Trophoblast cell (in vitro differentiated cells and primary cell): ENCODE measurements around the gene NUP88. TPM values are rescaled to one million over a fixed set of nuclear protein-coding genes. Genes with fewer than 3 reads are reported as not detected.

Experiments used
- DNase-seq, 2 donors: peaks; one replicate each; pipeline ENCODE4 v3.0.0-alpha.2; 2016
- H2AFZ ChIP-seq: 2 replicates; pipeline ENCODE4 v1.6.1; 2013; ENCODE audit warnings: low read length, moderate library complexity, mild to moderate bottlenecking; ENCODE audit not compliant: insufficient read depth, poor library complexity
- H2AK5ac ChIP-seq: 2 replicates; pipeline ENCODE4 v1.6.1; 2013; ENCODE audit warnings: mild to moderate bottlenecking, low read length
- H2BK120ac ChIP-seq: 2 replicates; pipeline ENCODE4 v1.6.1; 2013; ENCODE audit warnings: low read length, mild to moderate bottlenecking, moderate library complexity; ENCODE audit not compliant: insufficient read depth, poor library complexity
- H2BK12ac ChIP-seq: 2 replicates; pipeline ENCODE4 v1.6.1; 2013; ENCODE audit warnings: mild to moderate bottlenecking, low read length, moderate library complexity
- H2BK5ac ChIP-seq: 2 replicates; pipeline ENCODE4 v1.6.1; 2013; ENCODE audit warnings: low read length, low read depth, moderate library complexity, mild to moderate bottlenecking; ENCODE audit not compliant: poor library complexity
- H3K14ac ChIP-seq: 2 replicates; pipeline ENCODE4 v1.6.1; 2013; ENCODE audit warnings: mild to moderate bottlenecking, low read length
- H3K18ac ChIP-seq: 2 replicates; pipeline ENCODE4 v1.6.1; 2013; ENCODE audit warnings: mild to moderate bottlenecking, low read length
- H3K23ac ChIP-seq: 2 replicates; pipeline ENCODE4 v1.6.1; 2013; ENCODE audit warnings: low read length
- H3K27ac ChIP-seq: 2 replicates; pipeline ENCODE4 v1.5.1; 2013; ENCODE audit warnings: low read depth, mild to moderate bottlenecking, inconsistent platforms, low read length, moderate library complexity
- H3K27me3 ChIP-seq: 2 replicates; pipeline ENCODE4 v1.6.1; 2013; ENCODE audit warnings: inconsistent platforms, mild to moderate bottlenecking, low read length, moderate library complexity; ENCODE audit not compliant: insufficient read depth
- H3K36me3 ChIP-seq, 2 experiments: 1 replicate in 1 of 2; 2 replicates in 1 of 2; pipeline ENCODE4 v1.6.1; 2013; ENCODE audit warnings: low read length in 2 of 2, mild to moderate bottlenecking in 2 of 2, moderate library complexity in 1 of 2; ENCODE audit not compliant: insufficient read depth in 2 of 2, control insufficient read depth in 1 of 2
- H3K4ac ChIP-seq: 2 replicates; pipeline ENCODE4 v1.6.1; 2013; ENCODE audit warnings: low read depth, mild to moderate bottlenecking, low read length, moderate library complexity
- H3K4me1 ChIP-seq, 2 experiments: 1 replicate in 1 of 2; 2 replicates in 1 of 2; pipeline ENCODE4 v1.6.1; 2013; ENCODE audit warnings: low read length in 2 of 2, mild to moderate bottlenecking in 2 of 2, moderate library complexity in 1 of 2; ENCODE audit not compliant: insufficient read depth in 2 of 2, control insufficient read depth in 1 of 2
- H3K4me2 ChIP-seq: 2 replicates; pipeline ENCODE4 v1.6.1; 2013; ENCODE audit warnings: inconsistent platforms, mild to moderate bottlenecking, low read length, moderate library complexity
- H3K4me3 ChIP-seq: 2 replicates; pipeline ENCODE4 v1.5.1; 2013; ENCODE audit warnings: mild to moderate bottlenecking, low read depth, low read length, inconsistent platforms
- H3K79me1 ChIP-seq: one replicate; pipeline ENCODE4 v1.6.1; 2013; ENCODE audit warnings: low read length
- H3K79me2 ChIP-seq: 2 replicates; pipeline ENCODE4 v1.6.1; 2013; ENCODE audit warnings: low read length, mild to moderate bottlenecking; ENCODE audit not compliant: control insufficient read depth, insufficient read depth, poor library complexity
- H3K9ac ChIP-seq: 2 replicates; pipeline ENCODE4 v1.6.1; 2013; ENCODE audit warnings: mild to moderate bottlenecking, low read length
- H3K9me3 ChIP-seq: 2 replicates; pipeline ENCODE4 v1.6.1; 2013; ENCODE audit warnings: low read depth, mild to moderate bottlenecking, control low read depth, inconsistent platforms, low read length; ENCODE audit not compliant: insufficient read depth
- H4K12ac ChIP-seq: 2 replicates; pipeline ENCODE4 v1.6.1; 2013; ENCODE audit warnings: low read depth, mild to moderate bottlenecking, low read length, moderate library complexity
- H4K8ac ChIP-seq: 2 replicates; pipeline ENCODE4 v1.6.1; 2013; ENCODE audit warnings: low read depth, mild to moderate bottlenecking, low read length, moderate library complexity
- H4K91ac ChIP-seq: one replicate; pipeline ENCODE4 v1.6.1; 2013; ENCODE audit warnings: low read depth, mild to moderate bottlenecking, low read length, moderate library complexity
- WGBS: extraction: QIAGEN DNeasy Blood & Tissue Kit; methylation state at CpG from one replicate; pipeline ENCODE4 v1.1.7; 2013; ENCODE audit warnings: missing lambda C conversion rate; ENCODE audit not compliant: insufficient read length, insufficient coverage; ENCODE audit errors: extremely low coverage; 5-methylcytosine and 5-hydroxymethylcytosine counted together
- polyA plus RNA-seq: library from polyadenylated mRNA; stranded (reverse); fragments of 200-250 nt; gene quantifications from 2 replicates; pipeline ENCODE4 v1.2.3, GENCODE V29; 2013

NUP88 gene
- 56.8 and 60.8 TPM in 2 replicates for polyA plus RNA-seq

DNA sequence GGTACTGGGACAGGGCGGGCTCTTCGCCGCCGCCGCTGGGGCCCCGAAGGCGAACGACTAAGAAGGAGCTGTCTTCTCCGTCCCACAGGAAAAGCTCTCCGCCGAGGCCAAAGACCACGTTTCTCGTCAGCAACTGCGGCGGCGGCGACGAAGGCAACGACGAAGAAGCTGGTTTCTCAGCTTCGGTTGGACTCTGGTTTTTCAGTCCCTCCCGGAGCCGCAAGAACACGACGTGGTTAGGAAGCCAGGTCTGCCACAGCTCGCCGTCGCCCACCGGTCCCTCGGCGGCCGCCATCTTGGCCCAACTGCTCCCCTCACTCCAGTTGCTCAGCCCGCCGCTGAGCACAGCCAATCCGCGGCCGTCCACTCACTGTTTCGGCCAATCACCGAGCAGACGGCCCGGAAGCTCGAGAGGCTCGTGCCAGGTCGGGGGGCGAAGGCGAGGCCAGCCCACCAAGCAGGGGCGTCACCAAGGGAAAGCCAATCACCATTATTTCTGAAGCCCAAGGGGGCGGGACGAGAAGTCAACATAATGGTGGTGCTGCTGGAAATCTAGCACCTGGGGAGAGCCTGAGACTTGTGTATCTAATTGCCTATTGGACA lies at the start of gene NUP88:
Gene NUP88, minus strand, starts transcription at position 307 of the 603 bp plus-strand sequence. Its CDS starts 12 bp downstream, at position 295.
- Histone ChIP-seq H3K4me3 (peak within 1 kb of the TSS; percentile 89), H3K36me3 (peaks cover 21 to 32% of the 10 kb centered on the region in 2 experiments), H3K18ac (peak within 1 kb of the TSS; percentile 98), H3K23ac (no peak within 1 kb of the TSS), H3K4me2 (peak within 1 kb of the TSS; percentile 97), H3K79me2 (peaks cover 20% of the 10 kb centered on the region), H3K27me3 (no peaks in the 10 kb centered on the region), H3K14ac (peak within 1 kb of the TSS; percentile 95), H3K79me1 (peaks cover 9% of the 10 kb centered on the region), H3K9ac (peak within 1 kb of the TSS; percentile 82), H3K4me1 (peaks cover 2 to 7% of the 10 kb centered on the region in 2 experiments), H2BK12ac (peak within 1 kb of the TSS; percentile 45), H3K9me3 (no peaks in the 10 kb centered on the region), H2BK120ac (peak within 1 kb of the TSS; percentile 54), H2BK5ac (peak within 1 kb of the TSS; percentile 92), H2AK5ac (peak within 1 kb of the TSS; percentile 84), H4K12ac (peak within 1 kb of the TSS; percentile 91), H3K27ac (peak within 1 kb of the TSS; percentile 55), H3K4ac (peak within 1 kb of the TSS; percentile 97), H4K91ac (peak within 1 kb of the TSS; percentile 85), H4K8ac (peak within 1 kb of the TSS; percentile 93), H2AFZ (peak within 1 kb of the TSS; percentile 95)
- DNase-seq = peak; percentile 87 to 94
- no CpG with 5 or more reads among the region's 49 CpGs for WGBS

DNA sequence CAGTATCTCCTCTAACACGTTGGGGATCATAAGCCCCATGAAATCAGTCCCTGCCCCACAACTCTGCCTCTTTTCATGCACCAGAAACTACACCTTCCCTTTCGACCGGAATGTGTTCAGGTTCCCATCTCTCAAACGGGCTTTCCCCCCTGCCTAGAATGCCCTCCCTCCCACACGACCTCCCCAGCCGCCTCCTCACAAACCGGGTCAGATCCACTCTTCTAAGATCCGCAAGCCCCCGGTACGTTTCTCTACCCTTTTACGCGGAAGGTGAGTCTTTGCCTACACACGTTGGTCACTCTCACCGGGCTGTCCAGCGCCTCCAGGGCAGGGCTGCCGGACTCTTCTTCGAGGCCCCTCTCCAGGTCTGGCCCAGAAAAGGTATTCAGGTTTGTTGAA lies 48.6 kb upstream of the NUP88 start:
- peak overlapping the region; percentile 84 for H3K4me3 ChIP-seq
- H3K36me3 ChIP-seq = peaks cover 3 to 4% of the 10 kb centered on the region in 2 experiments
- H3K18ac ChIP-seq = peak overlapping the region; percentile 12
- H3K79me2 ChIP-seq = peaks cover 10% of the 10 kb centered on the region
- H2BK12ac ChIP-seq = no peak overlapping the region
- H3K4me2 ChIP-seq = peak overlapping the region; percentile 79
- no peak overlapping the region for H3K23ac ChIP-seq
- no peak for DNase-seq
- H4K8ac ChIP-seq = peak overlapping the region; percentile 56
- H3K9ac ChIP-seq = peak overlapping the region; percentile 78
- no peaks in the 10 kb centered on the region for H3K27me3 ChIP-seq
- no peak overlapping the region for H2AK5ac ChIP-seq
- peak overlapping the region; percentile 8 for H3K14ac ChIP-seq
- H3K27ac ChIP-seq = no peak overlapping the region
- no peaks in the 10 kb centered on the region for H3K9me3 ChIP-seq
- peaks cover 4% of the 10 kb centered on the region in 2 experiments for H3K4me1 ChIP-seq
- no CpG with 5 or more reads among the region's 17 CpGs for WGBS
- H2BK120ac ChIP-seq = no peak overlapping the region
- peaks cover 3% of the 10 kb centered on the region for H3K79me1 ChIP-seq
- H4K91ac ChIP-seq = peak overlapping the region; percentile 16
- no peak overlapping the region for H3K4ac ChIP-seq
- no peak overlapping the region for H2BK5ac ChIP-seq
- peak overlapping the region; percentile 57 for H2AFZ ChIP-seq
- H4K12ac ChIP-seq = peak overlapping the region; percentile 34

DNA sequence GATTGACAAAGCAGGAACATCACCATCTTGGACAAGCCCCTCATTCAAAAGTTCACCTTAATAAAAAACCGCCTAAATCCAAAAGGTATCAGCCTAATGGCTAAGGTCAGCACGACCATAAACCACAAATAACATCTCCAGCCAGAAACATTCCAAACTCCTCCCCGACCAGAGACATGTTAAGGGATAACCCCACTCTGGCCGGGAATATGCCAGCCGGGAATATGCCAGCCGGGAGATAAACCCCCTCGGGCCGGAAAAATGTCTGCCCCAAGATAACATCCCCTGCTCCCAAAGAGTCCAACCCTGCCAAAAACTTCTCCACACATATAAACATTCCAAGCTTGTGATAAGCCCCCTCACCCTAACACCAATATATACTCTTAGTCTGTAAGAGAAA lies 48.0 kb upstream of the NUP88 start:
- Histone ChIP-seq H3K79me2 (peaks cover 10% of the 10 kb centered on the region), H3K4ac (peak overlapping the region; percentile 40), H2BK5ac (no peak overlapping the region), H3K18ac (no peak overlapping the region), H4K12ac (no peak overlapping the region), H3K9me3 (no peaks in the 10 kb centered on the region), H4K91ac (no peak overlapping the region), H2BK120ac (no peak overlapping the region), H3K4me3 (no peak overlapping the region), H2AFZ (no peak overlapping the region), H3K79me1 (peaks cover 3% of the 10 kb centered on the region), H3K4me2 (peak overlapping the region; percentile 79), H4K8ac (no peak overlapping the region), H3K36me3 (peaks cover 3 to 4% of the 10 kb centered on the region in 2 experiments), H2AK5ac (no peak overlapping the region), H3K27me3 (no peaks in the 10 kb centered on the region), H2BK12ac (no peak overlapping the region), H3K23ac (no peak overlapping the region), H3K14ac (no peak overlapping the region), H3K9ac (no peak overlapping the region), H3K27ac (no peak overlapping the region), H3K4me1 (peaks cover 4% of the 10 kb centered on the region in 2 experiments)
- WGBS = no CpG with 5 or more reads among the region's 8 CpGs
- DNase-seq = no peak

DNA sequence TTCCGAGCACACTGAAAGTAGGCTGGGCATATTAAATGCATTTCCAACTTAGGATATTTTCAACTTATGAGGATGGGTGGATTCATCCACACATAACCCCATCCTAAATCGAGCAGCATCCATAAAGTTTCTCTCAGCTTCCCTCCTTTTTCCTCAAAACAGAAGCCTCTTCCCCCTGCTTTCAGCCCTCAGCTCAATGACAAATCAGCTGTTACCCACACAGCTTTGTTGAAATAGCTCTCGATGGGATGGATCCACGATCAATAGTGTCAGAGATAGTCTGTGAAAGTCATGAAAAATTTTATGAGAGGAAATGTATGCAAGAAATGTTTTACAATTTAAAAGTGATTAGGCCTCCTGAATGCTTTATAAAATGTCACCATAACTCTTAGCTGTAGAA lies 46.8 kb upstream of the NUP88 start:
- no CpG with 5 or more reads among the region's 4 CpGs for WGBS
- no peak overlapping the region for H2BK12ac ChIP-seq

More for the DNA sequence above, 46.8 kb upstream of the NUP88 start:
- H2AK5ac ChIP-seq = no peak overlapping the region
- no peak overlapping the region for H3K27ac ChIP-seq
- no peak overlapping the region for H4K91ac ChIP-seq
- no peak overlapping the region for H3K14ac ChIP-seq
- H4K12ac ChIP-seq = no peak overlapping the region
- no peak overlapping the region for H4K8ac ChIP-seq
- H3K36me3 ChIP-seq = peaks cover 4 to 5% of the 10 kb centered on the region in 2 experiments
- peaks cover 10% of the 10 kb centered on the region for H3K79me2 ChIP-seq
- no peaks in the 10 kb centered on the region for H3K9me3 ChIP-seq
- no peak overlapping the region for H2AFZ ChIP-seq
- no peaks in the 10 kb centered on the region for H3K27me3 ChIP-seq
- H3K4me1 ChIP-seq = peaks cover 4% of the 10 kb centered on the region in 2 experiments
- no peak overlapping the region for H2BK120ac ChIP-seq
- H2BK5ac ChIP-seq = no peak overlapping the region
- H3K79me1 ChIP-seq = peaks cover 3% of the 10 kb centered on the region
- no peak for DNase-seq
- H3K4me3 ChIP-seq = no peak overlapping the region
- no peak overlapping the region for H3K18ac ChIP-seq
- H3K9ac ChIP-seq = no peak overlapping the region
- H3K4ac ChIP-seq = peak overlapping the region; percentile 39
- H3K4me2 ChIP-seq = no peak overlapping the region
- H3K23ac ChIP-seq = no peak overlapping the region
